Brain pericyte (primary cell): Measurements from ENCODE around the gene DLGAP4.

Experiments
- DNase-seq: peaks from one replicate; pipeline ENCODE4 v3.0.0-alpha.2; 2012; ENCODE audit warnings: low read depth, low spot score

The DLGAP4 gene

DNA sequence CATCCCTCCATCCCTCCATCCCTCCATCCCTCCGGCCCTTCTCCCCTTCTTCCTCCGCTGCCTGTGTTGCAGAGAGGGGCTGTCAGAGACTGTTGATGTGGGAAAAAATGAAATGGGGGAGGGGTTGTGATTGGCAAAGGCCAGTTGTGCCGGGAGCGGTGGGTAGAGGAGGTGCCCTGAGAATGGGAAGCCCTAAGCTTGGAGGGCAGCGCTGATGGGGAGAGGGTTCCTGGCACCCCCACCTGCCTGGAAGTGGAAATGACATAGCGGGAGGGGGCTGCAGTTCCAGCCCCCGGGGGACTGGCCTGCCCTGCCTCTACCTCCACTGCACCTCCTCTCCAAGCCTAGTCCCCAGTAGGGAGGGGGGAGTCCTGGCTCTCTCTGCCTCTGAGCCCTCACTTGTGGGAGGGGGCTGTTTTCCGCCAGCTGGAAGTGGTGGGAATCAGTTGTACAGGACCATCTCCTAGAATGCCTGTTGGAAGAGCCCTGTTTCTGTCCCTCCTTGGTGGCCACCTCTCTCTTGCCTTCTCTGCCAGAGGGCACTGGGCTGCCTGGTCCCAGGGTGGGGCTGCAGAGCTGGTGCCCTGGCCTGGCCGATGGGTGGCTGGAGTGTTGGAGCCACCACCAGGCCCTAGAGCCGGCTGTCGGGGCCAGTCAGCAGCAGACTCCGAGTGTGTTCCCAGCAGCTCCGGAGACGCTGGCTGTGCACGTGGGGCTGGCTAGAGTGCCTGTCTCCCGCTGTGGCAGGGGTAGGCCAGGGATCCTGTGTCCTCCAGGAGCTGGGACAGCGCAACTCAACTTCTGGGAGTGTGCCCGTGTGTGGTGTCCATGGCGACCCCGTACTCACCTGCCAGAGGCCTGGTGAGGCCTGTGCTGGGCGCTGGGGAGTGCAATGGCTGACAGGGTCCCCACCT, 1.5 kb downstream of the DLGAP4 start:
- no peak for DNase-seq

DNA sequence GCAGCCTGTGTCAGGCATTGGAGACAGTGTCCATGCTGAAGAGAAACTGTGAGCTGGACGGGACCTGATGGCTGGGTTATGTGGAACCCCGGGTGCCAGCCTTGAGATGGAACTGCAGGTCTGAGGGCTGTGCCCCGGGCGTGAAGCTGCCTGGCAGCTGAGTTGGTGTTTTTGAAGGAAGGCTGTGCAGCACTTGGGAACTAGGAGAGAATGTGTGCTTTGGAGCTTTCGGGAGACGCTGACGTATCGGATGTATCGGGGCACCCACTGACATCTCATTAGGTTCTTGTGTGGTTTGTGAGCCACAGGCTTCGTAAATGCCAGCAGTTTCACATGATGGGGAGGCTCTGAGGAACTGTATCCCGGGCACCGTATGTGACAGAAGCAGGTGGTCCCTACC, 2.2 kb downstream of the DLGAP4 start:
- DNase-seq: no peak

DNA sequence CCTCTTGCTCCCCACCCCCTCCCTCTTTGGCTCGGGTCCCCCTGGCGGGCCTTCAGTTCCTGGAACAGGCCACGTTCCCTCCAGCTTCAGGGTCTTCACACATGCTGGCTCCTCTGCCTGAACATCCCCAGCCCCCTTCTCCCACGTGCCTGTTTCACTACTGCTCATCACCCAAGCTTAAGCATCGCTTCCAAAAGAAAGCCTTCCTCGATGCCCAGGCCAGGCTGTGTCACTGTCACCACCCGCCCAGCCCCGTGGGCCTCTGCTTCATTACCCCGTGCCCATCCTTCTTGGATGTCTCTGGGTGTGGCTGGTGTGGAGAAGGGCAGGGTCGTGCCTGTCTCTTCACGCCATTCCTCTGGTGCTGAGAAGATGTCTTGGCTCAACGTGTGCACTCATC, 2.8 kb downstream of the DLGAP4 start:
- no peak for DNase-seq

DNA sequence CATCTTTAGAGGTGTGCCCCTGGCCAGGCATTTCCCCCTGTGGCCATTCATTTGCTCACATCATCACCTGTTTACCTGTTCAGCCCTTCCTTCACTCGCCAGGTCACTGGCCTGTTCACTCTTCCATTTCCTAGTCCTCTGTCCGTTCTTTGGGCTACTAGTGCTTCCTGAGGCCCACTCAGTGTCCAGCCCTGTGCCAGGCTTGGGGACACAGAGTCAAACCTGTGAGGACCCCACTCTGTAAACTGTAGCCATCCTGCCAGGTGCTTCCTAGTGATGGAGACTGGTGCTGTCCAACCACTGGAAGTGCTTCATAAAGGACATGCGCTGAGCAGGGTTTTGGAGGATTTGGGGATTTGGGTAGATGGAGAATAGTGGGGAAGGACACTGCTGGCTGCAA, 3.5 kb downstream of the DLGAP4 start:
- no peak for DNase-seq

- DNase-seq: no peak
Observed at GRCh38 chr20:36310215-36310981, 4.3 kb downstream of the DLGAP4 start.

GRCh38 chr20:36311141-36311853, 5.2 kb downstream of the DLGAP4 start:
- DNase-seq: no peak

GRCh38 chr20:36311854-36312723, 6.0 kb downstream of the DLGAP4 start:
- DNase-seq: no peak

GRCh38 chr20:36312724-36313441, 6.7 kb downstream of the DLGAP4 start:
- DNase-seq: no peak

DNA sequence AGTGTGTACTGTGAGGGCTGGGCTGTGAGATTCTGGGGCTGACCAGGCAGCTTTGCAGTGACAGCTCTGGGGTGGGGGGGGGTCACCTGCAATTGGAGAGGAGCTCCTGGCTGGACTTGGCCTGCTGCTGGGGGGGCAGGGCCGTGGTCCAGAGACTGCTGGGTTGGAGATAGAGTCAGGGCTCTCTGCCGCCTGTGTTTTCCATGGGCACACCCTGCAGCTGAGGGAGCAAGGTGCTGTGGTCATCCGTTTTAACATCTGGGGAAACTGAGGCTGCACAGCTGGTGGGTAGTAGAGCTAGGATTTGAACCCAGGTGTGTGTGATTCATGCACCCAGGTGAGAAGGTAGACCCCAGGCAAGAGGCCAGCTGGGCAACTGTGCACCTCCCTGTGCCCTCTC, 7.3 kb downstream of the DLGAP4 start:
- no peak for DNase-seq

GRCh38 chr20:36313926-36314325, 7.8 kb downstream of the DLGAP4 start:
- DNase-seq: no peak

DNA sequence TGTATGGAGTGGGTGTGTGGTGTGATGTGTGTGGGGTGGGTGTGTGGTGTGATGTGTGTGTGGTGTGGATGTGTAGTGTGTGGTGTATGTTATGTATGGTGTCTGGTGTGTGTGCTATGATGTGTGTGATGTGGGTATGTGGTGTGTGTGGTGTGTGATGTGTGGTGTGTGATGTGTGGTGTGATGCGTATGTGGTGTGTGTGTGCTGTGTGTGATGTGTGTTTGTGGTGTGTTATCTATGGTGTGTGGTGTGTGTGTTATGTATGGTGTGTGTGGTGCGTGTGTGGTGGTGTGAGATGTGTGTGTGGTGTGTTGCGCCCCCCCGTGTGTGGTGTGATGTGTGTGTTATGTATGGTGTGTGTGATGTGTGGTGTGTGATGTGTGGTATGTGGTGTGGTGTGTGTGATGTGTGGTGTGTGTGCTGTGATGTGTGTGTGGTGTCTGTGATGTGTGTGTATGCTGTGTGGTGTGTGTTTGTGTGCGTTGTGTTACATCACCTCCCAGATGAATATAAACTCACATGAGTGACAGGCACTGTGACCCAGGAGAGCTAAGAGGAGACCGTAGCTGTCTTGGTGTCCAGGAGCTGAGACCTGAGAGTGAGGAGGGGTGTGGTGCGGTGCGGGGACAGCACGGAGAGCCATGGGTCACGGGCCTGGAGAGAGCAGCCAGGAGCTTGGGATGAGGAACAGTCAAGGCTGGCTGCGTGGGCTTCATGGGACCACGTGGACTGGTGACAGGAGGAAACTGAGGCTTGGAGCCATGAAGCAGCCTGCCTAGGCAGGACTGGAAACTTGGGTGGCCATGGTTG, 8.8 kb downstream of the DLGAP4 start:
- DNase-seq: no peak

DNA sequence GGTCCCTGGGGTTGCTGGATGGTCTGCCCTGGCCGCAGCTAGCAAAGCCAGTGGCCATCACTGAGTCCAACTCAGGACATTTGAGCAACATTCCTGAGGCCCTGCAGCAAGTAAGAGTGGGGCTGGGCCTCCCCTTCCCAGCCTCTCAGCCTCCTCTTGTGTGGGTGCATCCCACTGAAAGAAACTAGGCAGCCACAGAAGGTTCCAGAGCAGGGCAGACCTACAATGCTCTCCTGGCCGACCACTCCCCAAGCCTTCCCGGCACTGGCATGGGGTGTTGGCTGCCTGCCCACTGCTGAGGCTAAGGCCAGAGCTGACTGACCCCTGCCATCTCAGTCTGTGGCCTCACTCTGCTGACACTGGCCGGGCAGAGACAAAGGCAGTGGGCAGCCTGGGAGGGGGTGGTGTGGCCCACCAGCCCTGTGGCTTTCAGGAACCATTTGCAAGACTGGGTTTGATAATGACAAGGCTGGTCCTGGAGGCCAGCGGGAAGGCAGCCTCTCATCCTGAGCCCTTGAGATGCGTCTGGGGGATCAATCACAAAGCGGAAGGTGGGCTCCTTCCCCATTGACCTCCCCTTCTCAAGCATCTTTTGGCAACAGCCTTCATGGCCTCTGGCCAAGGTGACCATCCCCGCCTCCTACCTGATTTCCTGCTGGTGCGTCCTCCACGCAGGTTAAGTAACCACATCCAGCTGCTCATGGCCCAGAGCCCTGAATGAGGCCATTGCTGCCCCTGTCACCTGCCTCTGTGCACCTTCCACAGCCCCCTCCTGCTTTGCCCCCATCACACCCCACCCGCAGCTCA, 9.6 kb downstream of the DLGAP4 start:
- no peak for DNase-seq

- no peak for DNase-seq
Observed at GRCh38 chr20:36317675-36318074, 11.5 kb downstream of the DLGAP4 start.

GRCh38 chr20:36318166-36318565, 12.0 kb downstream of the DLGAP4 start:
- no peak for DNase-seq

GRCh38 chr20:36319356-36320260, 13.5 kb downstream of the DLGAP4 start:
- DNase-seq: no peak

GRCh38 chr20:36320261-36320897, 14.2 kb downstream of the DLGAP4 start:
- no peak for DNase-seq
